Neural cell (in vitro differentiated cells): ENCODE data around the gene CCNK.

ENCODE experiments used
- EZH2 ChIP-seq: fragments of 200-600, 300-800 bp; shearing (Covaris generic), sonication (generic); IDR thresholded peaks from 2 replicates; pipeline ENCODE4 v1.6.1; 2014; ENCODE audit warnings: antibody characterized with exemption, low read length, borderline replicate concordance, mild to moderate bottlenecking; ENCODE audit not compliant: insufficient read depth, poor library complexity, severe bottlenecking
- TAF1 ChIP-seq: IDR thresholded peaks from 2 replicates; pipeline ENCODE4 v1.6.1; 2012; ENCODE audit warnings: low read depth
- TF ChIP-seq, protein P1 (sequence below): fragments of 450-650 bp; IDR thresholded peaks from 2 replicates; pipeline ENCODE4 v1.5.1; 2014; ENCODE audit warnings: antibody characterized with exemption, mild to moderate bottlenecking, moderate library complexity; ENCODE audit not compliant: poor library complexity, severe bottlenecking

DNA sequence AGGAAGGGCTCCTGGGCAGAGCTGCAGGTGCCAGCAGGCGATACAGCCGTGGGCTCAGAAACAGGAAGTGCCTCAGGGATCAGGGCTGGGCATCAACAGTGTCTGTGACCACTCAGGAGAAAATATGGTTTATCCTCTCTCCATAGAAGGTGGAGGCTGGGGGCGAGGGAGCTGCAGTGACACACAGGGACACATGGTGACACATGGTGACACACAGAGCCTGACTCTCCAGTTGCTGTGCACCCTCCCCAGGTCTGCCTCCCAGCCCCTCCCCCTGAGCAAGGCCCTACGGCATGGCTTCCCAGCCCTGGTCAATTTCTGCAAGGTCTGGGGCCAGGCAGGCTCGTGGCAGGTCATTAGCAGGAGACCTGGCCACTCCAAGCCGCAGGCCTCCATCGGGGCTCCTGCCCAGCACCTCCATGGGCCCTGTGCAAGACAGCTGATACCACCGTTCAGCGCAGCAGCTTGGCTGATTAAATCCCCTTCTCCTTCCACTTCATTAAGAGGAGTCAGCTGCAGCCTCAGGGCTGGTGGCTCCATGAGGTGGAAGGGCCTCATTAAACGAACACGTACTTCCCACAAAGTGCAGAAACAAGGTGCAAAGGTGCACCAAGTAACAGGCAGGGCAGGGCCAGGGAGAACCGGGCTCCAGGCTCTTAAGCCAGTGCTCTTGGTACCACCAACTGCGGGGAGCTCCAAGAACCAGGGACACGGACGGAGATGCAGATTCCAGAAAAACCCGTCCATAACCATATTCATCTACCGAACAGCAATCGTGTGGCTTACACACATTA, 60.7 kb downstream of the CCNK start:
- no peak for TF ChIP-seq TAF1
- TF ChIP-seq, protein P1, sequence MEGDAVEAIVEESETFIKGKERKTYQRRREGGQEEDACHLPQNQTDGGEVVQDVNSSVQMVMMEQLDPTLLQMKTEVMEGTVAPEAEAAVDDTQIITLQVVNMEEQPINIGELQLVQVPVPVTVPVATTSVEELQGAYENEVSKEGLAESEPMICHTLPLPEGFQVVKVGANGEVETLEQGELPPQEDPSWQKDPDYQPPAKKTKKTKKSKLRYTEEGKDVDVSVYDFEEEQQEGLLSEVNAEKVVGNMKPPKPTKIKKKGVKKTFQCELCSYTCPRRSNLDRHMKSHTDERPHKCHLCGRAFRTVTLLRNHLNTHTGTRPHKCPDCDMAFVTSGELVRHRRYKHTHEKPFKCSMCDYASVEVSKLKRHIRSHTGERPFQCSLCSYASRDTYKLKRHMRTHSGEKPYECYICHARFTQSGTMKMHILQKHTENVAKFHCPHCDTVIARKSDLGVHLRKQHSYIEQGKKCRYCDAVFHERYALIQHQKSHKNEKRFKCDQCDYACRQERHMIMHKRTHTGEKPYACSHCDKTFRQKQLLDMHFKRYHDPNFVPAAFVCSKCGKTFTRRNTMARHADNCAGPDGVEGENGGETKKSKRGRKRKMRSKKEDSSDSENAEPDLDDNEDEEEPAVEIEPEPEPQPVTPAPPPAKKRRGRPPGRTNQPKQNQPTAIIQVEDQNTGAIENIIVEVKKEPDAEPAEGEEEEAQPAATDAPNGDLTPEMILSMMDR: no peak
- TF ChIP-seq EZH2: no peak
